ENCODE results near the gene CCDC47.

Gene CCDC47

GRCh38 chr17:63741408-63742173, 31.8 kb downstream of the CCDC47 start, which contains the start of gene STRADA:
STRADA (minus strand) TSS chr17:63741799; CDS start chr17:63728369, 13,430 bp downstream.
- H3K4me2 ChIP-seq (ENCODE audit: insufficient read depth, low read length) = peak within 1 kb of the TSS; percentile 72
- ATAC-seq (ENCODE audit: insufficient read depth, low read depth) = peak; percentile 93
- peak; percentile 99 for DNase-seq
- peak within 1 kb of the TSS; percentile 93 for H2AFZ ChIP-seq (ENCODE audit: low read depth, low read length)
- H4K20me1 ChIP-seq (ENCODE audit: insufficient read depth, low read length) = no peaks in the 10 kb centered on the region
- H3K9me3 ChIP-seq (ENCODE audit: insufficient read depth, low read length, severe bottlenecking) = no peaks in the 10 kb centered on the region
- H3K4me3 ChIP-seq (ENCODE audit: low read depth in 1 of 2, low read length in 2 of 2) = peak within 1 kb of the TSS; percentile 80 to 85
- peaks cover 26% of the 10 kb centered on the region for H3K4me1 ChIP-seq (ENCODE audit: insufficient read depth, low read length)
- H3K79me2 ChIP-seq (ENCODE audit: insufficient read depth, low read length) = peaks cover 43% of the 10 kb centered on the region
- TF ChIP-seq CTCF (IDR thresholded peaks at IDR 0.05; ENCODE audit: borderline replicate concordance, extremely low read depth, low read length, poor library complexity, severe bottlenecking) (no peak), EZH2 (IDR thresholded peaks at IDR 0.05; ENCODE audit: borderline replicate concordance, low read depth, low read length, severe bottlenecking) (no peak)
- peaks cover 12% of the 10 kb centered on the region; the same call in 1 of the 2 replicates for H3K36me3 ChIP-seq (ENCODE audit: insufficient read depth, low read length)
- peak within 1 kb of the TSS; percentile 91 for H3K9ac ChIP-seq (ENCODE audit: low read depth, low read length)
- no peaks in the 10 kb centered on the region for H3K27me3 ChIP-seq (ENCODE audit: insufficient read depth, low read length, poor library complexity)
- H3K27ac ChIP-seq (ENCODE audit: low read length) = peak within 1 kb of the TSS; percentile 100

DNA sequence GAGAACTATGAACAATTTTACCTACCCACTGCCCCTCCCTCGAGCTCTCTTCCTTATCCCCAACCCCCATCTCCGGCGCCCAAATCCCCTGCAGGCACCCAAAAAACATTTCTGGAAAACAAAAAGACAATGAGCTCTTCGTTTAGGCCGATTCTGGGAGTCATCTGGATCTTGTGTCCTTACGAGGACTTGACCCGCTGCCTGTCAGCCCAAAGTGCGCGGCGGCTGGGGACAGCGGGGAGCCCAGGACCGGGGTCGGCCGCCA, 32.3 kb downstream of the CCDC47 start:
- Histone ChIP-seq H3K9ac (ENCODE audit: low read depth, low read length) (peak overlapping the region; percentile 91), H4K20me1 (ENCODE audit: insufficient read depth, low read length) (no peaks in the 10 kb centered on the region), H3K79me2 (ENCODE audit: insufficient read depth, low read length) (peaks cover 47% of the 10 kb centered on the region), H2AFZ (ENCODE audit: low read depth, low read length) (peak overlapping the region; percentile 93), H3K27ac (ENCODE audit: low read length) (peak overlapping the region; percentile 85), H3K36me3 (ENCODE audit: insufficient read depth, low read length) (peaks cover 8% of the 10 kb centered on the region; the same call in 1 of the 2 replicates), H3K4me2 (ENCODE audit: insufficient read depth, low read length) (peak overlapping the region; percentile 72), H3K27me3 (ENCODE audit: insufficient read depth, low read length, poor library complexity) (no peaks in the 10 kb centered on the region), H3K9me3 (ENCODE audit: insufficient read depth, low read length, severe bottlenecking) (no peaks in the 10 kb centered on the region), H3K4me1 (ENCODE audit: insufficient read depth, low read length) (peaks cover 26% of the 10 kb centered on the region), H3K4me3 (ENCODE audit: low read depth in 1 of 2, low read length in 2 of 2) (peak overlapping the region; percentile 80 to 85; a peak in 3 of 4 replicates)
- ATAC-seq (ENCODE audit: insufficient read depth, low read depth) (no peak), DNase-seq (no peak)
- TF ChIP-seq EZH2 (IDR thresholded peaks at IDR 0.05; ENCODE audit: borderline replicate concordance, low read depth, low read length, severe bottlenecking) = no peak
- TF ChIP-seq CTCF (IDR thresholded peaks at IDR 0.05; ENCODE audit: borderline replicate concordance, extremely low read depth, low read length, poor library complexity, severe bottlenecking) = no peak

DNA sequence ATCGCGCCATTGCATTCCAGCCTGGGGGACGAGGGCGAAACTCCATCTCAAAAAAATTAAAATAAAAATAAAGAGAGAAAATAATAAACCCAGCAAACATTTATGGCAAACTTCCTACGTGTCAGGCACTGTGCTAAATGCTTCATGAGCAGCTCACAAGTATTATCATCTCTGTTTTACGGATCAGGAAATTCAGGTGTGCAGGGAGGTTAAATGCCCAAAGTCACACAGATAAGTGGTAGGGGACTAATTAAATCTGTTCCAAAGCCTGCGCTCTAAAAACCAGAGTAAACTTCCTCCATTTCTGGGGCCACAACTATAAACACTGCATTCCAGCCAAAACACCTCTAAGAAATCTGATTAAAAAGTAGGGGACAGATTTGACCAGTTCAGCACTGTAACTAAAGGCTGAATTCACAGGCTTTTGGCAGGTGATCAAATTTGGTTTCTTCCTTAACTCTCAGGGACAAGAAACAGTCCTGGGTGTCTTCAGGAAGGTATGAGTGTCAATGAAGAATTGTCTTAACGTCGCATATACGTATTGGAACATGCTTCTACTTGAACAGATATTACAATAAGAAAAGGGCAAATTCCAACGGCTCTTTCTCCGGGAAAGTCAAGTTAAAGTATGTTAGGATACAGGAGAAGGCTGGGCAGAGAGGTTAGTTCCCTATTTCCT, 32.8 kb downstream of the CCDC47 start:
- Histone ChIP-seq H3K9ac (ENCODE audit: low read depth, low read length) (peak overlapping the region; percentile 91), H3K4me3 (ENCODE audit: low read depth in 1 of 2, low read length in 2 of 2) (peak overlapping the region; percentile 80 to 85; a peak in 3 of 4 replicates), H3K27ac (ENCODE audit: low read length) (peak overlapping the region; percentile 85), H2AFZ (ENCODE audit: low read depth, low read length) (peak overlapping the region; percentile 93), H3K27me3 (ENCODE audit: insufficient read depth, low read length, poor library complexity) (no peaks in the 10 kb centered on the region), H4K20me1 (ENCODE audit: insufficient read depth, low read length) (no peaks in the 10 kb centered on the region), H3K36me3 (ENCODE audit: insufficient read depth, low read length) (peaks cover 3% of the 10 kb centered on the region; the same call in 1 of the 2 replicates), H3K4me1 (ENCODE audit: insufficient read depth, low read length) (peaks cover 26% of the 10 kb centered on the region), H3K4me2 (ENCODE audit: insufficient read depth, low read length) (peak overlapping the region; percentile 72), H3K79me2 (ENCODE audit: insufficient read depth, low read length) (peaks cover 52% of the 10 kb centered on the region), H3K9me3 (ENCODE audit: insufficient read depth, low read length, severe bottlenecking) (no peaks in the 10 kb centered on the region)
- ATAC-seq (ENCODE audit: insufficient read depth, low read depth) (no peak), DNase-seq (no peak)
- TF ChIP-seq EZH2 (IDR thresholded peaks at IDR 0.05; ENCODE audit: borderline replicate concordance, low read depth, low read length, severe bottlenecking) = no peak

- DNase-seq (no peak), ATAC-seq (ENCODE audit: insufficient read depth, low read depth) (no peak)
- H3K79me2 ChIP-seq (ENCODE audit: insufficient read depth, low read length) = peaks cover 52% of the 10 kb centered on the region
- no peak overlapping the region for H3K9ac ChIP-seq (ENCODE audit: low read depth, low read length)
- H3K27me3 ChIP-seq (ENCODE audit: insufficient read depth, low read length, poor library complexity) = no peaks in the 10 kb centered on the region
- no peaks in the 10 kb centered on the region for H3K36me3 ChIP-seq (ENCODE audit: insufficient read depth, low read length)
- H3K4me3 ChIP-seq (ENCODE audit: low read depth in 1 of 2, low read length in 2 of 2) = no peak overlapping the region
- no peaks in the 10 kb centered on the region for H3K9me3 ChIP-seq (ENCODE audit: insufficient read depth, low read length, severe bottlenecking)
- no peak overlapping the region for H3K4me2 ChIP-seq (ENCODE audit: insufficient read depth, low read length)
- TF ChIP-seq EZH2 (IDR thresholded peaks at IDR 0.05; ENCODE audit: borderline replicate concordance, low read depth, low read length, severe bottlenecking) (no peak), CTCF (IDR thresholded peaks at IDR 0.05; ENCODE audit: borderline replicate concordance, extremely low read depth, low read length, poor library complexity, severe bottlenecking) (no peak)
- no peak overlapping the region for H3K27ac ChIP-seq (ENCODE audit: low read length)
- H2AFZ ChIP-seq (ENCODE audit: low read depth, low read length) = no peak overlapping the region
- H4K20me1 ChIP-seq (ENCODE audit: insufficient read depth, low read length) = no peaks in the 10 kb centered on the region
- peaks cover 10% of the 10 kb centered on the region for H3K4me1 ChIP-seq (ENCODE audit: insufficient read depth, low read length)
Observed at GRCh38 chr17:63735691-63736090, 37.7 kb downstream of the CCDC47 start.

Data from DND-41 (cell line).